Uterus (tissue), 4 donors: ENCODE results near the gene CARTPT. TPM values are rescaled to one million over a fixed set of nuclear protein-coding genes. Genes with fewer than 3 reads are reported as not detected.

Source experiments
- DNase-seq, 2 donors: peaks; one replicate each; pipeline ENCODE4 v3.0.0-alpha.2; 2019 to 2020
- H3K27ac ChIP-seq, 2 donors: fragments of 200-600 bp; sonication (generic); 1 replicate in 1 of 2; 2 replicates in 1 of 2; pipeline ENCODE4 v1.5.1; 2016 to 2018
- H3K27me3 ChIP-seq, 2 donors: fragments of 200-600 bp; sonication (generic); one replicate each; pipeline ENCODE4 v1.5.1; 2018 to 2019; ENCODE audit warnings: control low read depth in 1 of 2
- H3K36me3 ChIP-seq, 2 donors: fragments of 200-600 bp; sonication (generic); one replicate each; pipeline ENCODE4 v1.5.1; 2019; ENCODE audit warnings: control low read depth in 1 of 2
- H3K4me1 ChIP-seq, 2 donors: fragments of 200-600 bp; sonication (generic); one replicate each; pipeline ENCODE4 v1.5.1; 2018 to 2019; ENCODE audit warnings: control low read depth in 1 of 2
- H3K4me3 ChIP-seq, 2 donors: fragments of 200-600 bp; sonication (generic); 1 replicate in 1 of 2; 2 replicates in 1 of 2; pipeline ENCODE4 v1.5.1; 2018 to 2019; ENCODE audit warnings: mild to moderate bottlenecking in 1 of 2
- H3K9me3 ChIP-seq, 2 donors: fragments of 200-600 bp; sonication (generic); one replicate each; pipeline ENCODE4 v1.5.1; 2019; ENCODE audit warnings: control low read depth in 1 of 2
- CTCF ChIP-seq, 4 experiments: fragments of 200-600 bp in 2 of 4; fragments of 450-650 bp in 2 of 4; sonication (generic) in 2 of 4; IDR thresholded peaks; one replicate each; pipeline ENCODE4 v1.5.1; 2016 to 2019; ENCODE audit warnings: antibody characterized with exemption in 4 of 4, mild to moderate bottlenecking in 2 of 4, moderate library complexity in 1 of 4
- POLR2A ChIP-seq, 2 donors: fragments of 450-650 bp; IDR thresholded peaks; one replicate each; pipeline ENCODE4 v1.6.1; 2016; ENCODE audit warnings: antibody characterized with exemption in 2 of 2, mild to moderate bottlenecking in 1 of 2, moderate library complexity in 1 of 2
- intact Hi-C: fragments of 100-400 bp; cut with DNase I; formaldehyde crosslinking; loops from one replicate; pipeline ENCODE4 v1.15.1; 2023; ENCODE audit warnings: low total_unique reads
- total RNA-seq, 4 donors: library from RNA; depleted of rRNA in 3 of 4; stranded (reverse); fragments of >200 nt in 3 of 4; gene quantifications; one replicate each; pipeline versions ENCODE4 v1.1.0 to v1.2.4, GENCODE V29; 2014 to 2023
- donor health status: DM: yes; HTN: yes; CAD: no.

The CARTPT gene
- total RNA-seq, 4 donors from 2014 or later = not detected

GRCh38 chr5:71699751-71700150 is 19.3 kb upstream of the CARTPT start:
- Histone ChIP-seq H3K36me3 (no peaks in the 10 kb centered on the region), H3K4me3 (no peak overlapping the region), H3K27ac (no peak overlapping the region), H3K27me3 (no peaks in the 10 kb centered on the region), H3K9me3 (no peaks in the 10 kb centered on the region), H3K4me1 (no peaks in the 10 kb centered on the region)
- intact Hi-C loops = no loop called here
- no peak for DNase-seq
- TF ChIP-seq POLR2A (IDR thresholded peaks at IDR 0.05) (no peak), CTCF (IDR thresholded peaks at IDR 0.05) (no peak)

- intact Hi-C loops = no loop called here
- no peak for TF ChIP-seq POLR2A (IDR thresholded peaks at IDR 0.05)
- TF ChIP-seq CTCF (IDR thresholded peaks at IDR 0.05) = no peak
- H3K27ac ChIP-seq = no peak overlapping the region
Observed at GRCh38 chr5:71700803-71701202, 18.3 kb upstream of the CARTPT start.

GRCh38 chr5:71701407-71701806 is 17.7 kb upstream of the CARTPT start:
- Histone ChIP-seq H3K36me3 (no peaks in the 10 kb centered on the region), H3K4me1 (no peaks in the 10 kb centered on the region), H3K27me3 (no peaks in the 10 kb centered on the region), H3K27ac (no peak overlapping the region), H3K4me3 (no peak overlapping the region), H3K9me3 (no peaks in the 10 kb centered on the region)
- no peak for DNase-seq
- intact Hi-C loops = no loop called here
- TF ChIP-seq CTCF (IDR thresholded peaks at IDR 0.05) = no peak
- no peak for TF ChIP-seq POLR2A (IDR thresholded peaks at IDR 0.05)

More at GRCh38 chr5:71700803-71701202, 18.3 kb upstream of the CARTPT start:
- no peaks in the 10 kb centered on the region for H3K27me3 ChIP-seq
- no peaks in the 10 kb centered on the region for H3K9me3 ChIP-seq
- no peak overlapping the region for H3K4me3 ChIP-seq
- DNase-seq = no peak
- no peaks in the 10 kb centered on the region for H3K36me3 ChIP-seq
- no peaks in the 10 kb centered on the region for H3K4me1 ChIP-seq

- intact Hi-C loops = no loop called here
- no peaks in the 10 kb centered on the region for H3K4me1 ChIP-seq
Observed at GRCh38 chr5:71703941-71704340, 15.1 kb upstream of the CARTPT start.

GRCh38 chr5:71705421-71705820 is 13.7 kb upstream of the CARTPT start:
- DNase-seq = no peak
- Histone ChIP-seq H3K27ac (no peak overlapping the region), H3K9me3 (no peaks in the 10 kb centered on the region), H3K4me3 (no peak overlapping the region), H3K27me3 (no peaks in the 10 kb centered on the region), H3K4me1 (no peaks in the 10 kb centered on the region), H3K36me3 (no peaks in the 10 kb centered on the region)
- intact Hi-C loops = no loop called here
- TF ChIP-seq POLR2A (IDR thresholded peaks at IDR 0.05) (no peak), CTCF (IDR thresholded peaks at IDR 0.05) (no peak)

More at GRCh38 chr5:71703941-71704340, 15.1 kb upstream of the CARTPT start:
- Histone ChIP-seq H3K36me3 (no peaks in the 10 kb centered on the region), H3K4me3 (no peak overlapping the region), H3K9me3 (no peaks in the 10 kb centered on the region), H3K27me3 (no peaks in the 10 kb centered on the region), H3K27ac (no peak overlapping the region)
- DNase-seq = no peak
- no peak for TF ChIP-seq POLR2A (IDR thresholded peaks at IDR 0.05)
- TF ChIP-seq CTCF (IDR thresholded peaks at IDR 0.05) = no peak
